Heart left ventricle (tissue), 16 donors: ENCODE data around the gene SYNE2. TPM values are rescaled to one million over a fixed set of nuclear protein-coding genes. Genes with fewer than 3 reads are reported as not detected.

Source experiments
- ATAC-seq, 4 donors: fragments of 200-7000 bp; cut with Tn5 transposase; one replicate each; pipeline ENCODE4 v1.9.1; 2020 to 2022; ENCODE audit warnings: moderate library complexity in 4 of 4, mild to moderate bottlenecking in 3 of 4, moderate number of reproducible peaks in 1 of 4
- DNase-seq, 5 donors: peaks; one replicate each; pipeline ENCODE4 v3.0.0-alpha.2; 2020
- H3K27ac ChIP-seq, 12 donors: fragments of 200-600 bp; sonication (generic) in 4 of 12; one replicate each; pipeline versions ENCODE4 v1.5.0 to v1.8.0; 2016 to 2022; ENCODE audit warnings: mild to moderate bottlenecking in 2 of 12
- H3K27me3 ChIP-seq, 9 donors: fragments of 200-600 bp; sonication (generic) in 2 of 9; one replicate each; pipeline versions ENCODE4 v1.5.1 to v1.8.0; 2016 to 2022; ENCODE audit warnings: mild to moderate bottlenecking in 3 of 9
- H3K36me3 ChIP-seq, 9 donors: fragments of 200-600 bp; sonication (generic) in 2 of 9; one replicate each; pipeline versions ENCODE4 v1.5.0 to v1.8.0; 2018 to 2022; ENCODE audit warnings: mild to moderate bottlenecking in 2 of 9
- H3K4me1 ChIP-seq, 12 donors: fragments of 200-600 bp; sonication (generic) in 4 of 12; one replicate each; pipeline versions ENCODE4 v1.5.0 to v1.8.0; 2016 to 2022; ENCODE audit warnings: mild to moderate bottlenecking in 3 of 12
- H3K4me3 ChIP-seq, 12 donors: fragments of 200-600 bp; sonication (generic) in 4 of 12; one replicate each; pipeline versions ENCODE4 v1.5.0 to v1.8.0; 2017 to 2022; ENCODE audit warnings: mild to moderate bottlenecking in 9 of 12, moderate library complexity in 4 of 12
- H3K9me3 ChIP-seq, 12 donors: fragments of 200-600 bp; sonication (generic) in 4 of 12; one replicate each; pipeline versions ENCODE4 v1.5.0 to v1.8.0; 2016 to 2022; ENCODE audit warnings: mild to moderate bottlenecking in 1 of 12
- CTCF ChIP-seq, 12 donors: fragments of 200-600 bp; sonication (generic) in 4 of 12; IDR thresholded peaks; one replicate each; pipeline versions ENCODE4 v1.5.0 to v1.8.0; 2018 to 2022; ENCODE audit warnings: antibody characterized with exemption in 12 of 12, mild to moderate bottlenecking in 5 of 12
- POLR2A ChIP-seq, 2 donors: fragments of 450-650 bp; IDR thresholded peaks; one replicate each; pipeline ENCODE4 v1.6.1; 2017; ENCODE audit warnings: antibody characterized with exemption in 2 of 2, mild to moderate bottlenecking in 2 of 2, moderate library complexity in 2 of 2
- WGBS, 4 donors: extraction: QIAGEN DNeasy Blood & Tissue Kit in 2 of 4; methylation state at CpG; one replicate each; pipeline versions ENCODE4 v1.1.5 to v1.1.7; 2013 to 2018; 5-methylcytosine and 5-hydroxymethylcytosine counted together
- intact Hi-C, 10 donors: fragments of 100-400 bp; cut with DNase I; formaldehyde crosslinking; loops; one replicate each; pipeline versions ENCODE4 v1.11.1 to v1.14.2; 2022
- polyA plus RNA-seq, 2 donors: library from polyadenylated mRNA; stranded (reverse); fragments of 200-250 nt; gene quantifications; one replicate each; pipeline ENCODE4 v1.2.3, GENCODE V29; 2013
- total RNA-seq, 9 donors: library from RNA; depleted of rRNA in 2 of 9; stranded (reverse); fragments of >200 nt in 2 of 9; fragmentation: NEBNext Ultra II Directional in 3 of 9; extraction: Animal tissue kit (Norgen Biotek cat#: 25700) in 3 of 9; gene quantifications; one replicate each; pipeline versions ENCODE4 v1.1.0 to v1.2.4, GENCODE V29; 2016 to 2023
- donor health status: ischemic (EF 13 %, LVEDD 7.1; RV severe dilation, severe dysfunction).
- donor health status: healthy with polysubstance abuse.
- donor health status: DM: no; HTN: yes; CAD: no.
- donor health status: DM: no; HTN: no; CAD: no.
- donor health status: ischemic (EF 25% LVEDD 6.9; RV normal size, moderate dysfunction).
- donor health status: ischemic (EF 25% LVEDD 5.7; RV mildly dilated, moderate dysfunction).
- donor health status: healthy.
- donor health status: DM: yes; HTN: yes; CAD: no.
- donor health status: ischemic (EF 35%, LVEDD 5.7; RV mildly dilated, moderate dysfunction).
- donor health status: nonischemic (EF 11% LVEDD 7.7; RV severe dilation, severe dysfunction).
- donor health status: DM: yes; HTN: yes; CAD: no.
- donor health status: PGD.
- donor health status: ischemic (EF 29% LVEDD 5.4; RV normal size, mild dysfunction).
- donor health status: nonischemic (EF 23%, LVEDD 6.1; RV moderate dilation, normal function).

SYNE2 gene
- total and polyA plus RNA-seq, 11 donors, result 58.2 to 255 (median 111) TPM

DNA sequence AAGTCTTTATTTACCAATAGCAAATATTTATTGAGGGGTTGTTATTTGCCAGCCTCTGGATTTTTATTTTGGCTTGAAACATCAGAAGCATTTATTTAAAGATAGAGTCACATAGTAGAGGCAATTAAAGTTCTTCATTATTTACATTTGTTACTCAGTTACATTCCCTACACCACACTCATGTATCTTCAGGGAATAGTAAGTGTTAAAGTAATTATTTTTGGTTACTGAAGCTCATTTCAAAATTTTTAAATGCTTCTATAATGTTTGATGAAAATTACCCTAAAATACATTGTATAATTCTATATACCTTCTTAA lies 235.8 kb downstream of the SYNE2 start:
- Histone ChIP-seq H3K4me3 (no peak overlapping the region), H3K27me3 (no peaks in the 10 kb centered on the region), H3K36me3 (peaks cover 0 to 87% (median 67%) of the 10 kb centered on the region in 9 donors), H3K9me3 (no peaks in the 10 kb centered on the region), H3K4me1 (no peaks in the 10 kb centered on the region), H3K27ac (no peak overlapping the region)
- ATAC-seq, result no peak
- TF ChIP-seq CTCF (IDR thresholded peaks at IDR 0.05), result no peak
- TF ChIP-seq POLR2A (IDR thresholded peaks at IDR 0.05), result no peak
- no peak for DNase-seq
- intact Hi-C loops, result no loop called here

GRCh38 chr14:64089920-64090319 lies 237.1 kb downstream of the SYNE2 start:
- no peaks in the 10 kb centered on the region for H3K4me1 ChIP-seq
- DNase-seq (no peak), ATAC-seq (no peak)
- no peak for TF ChIP-seq CTCF (IDR thresholded peaks at IDR 0.05)
- no peak for TF ChIP-seq POLR2A (IDR thresholded peaks at IDR 0.05)
- H3K9me3 ChIP-seq, result no peaks in the 10 kb centered on the region
- H3K27ac ChIP-seq, result no peak overlapping the region
- no peak overlapping the region for H3K4me3 ChIP-seq
- peaks cover 0 to 85% (median 65%) of the 10 kb centered on the region in 9 donors for H3K36me3 ChIP-seq
- intact Hi-C loops, result no loop called here
- H3K27me3 ChIP-seq, result no peaks in the 10 kb centered on the region
- WGBS, 4 donors, result 79 to 92% (median 89%) methylated on average over 2 of the region's 2 CpGs

DNA sequence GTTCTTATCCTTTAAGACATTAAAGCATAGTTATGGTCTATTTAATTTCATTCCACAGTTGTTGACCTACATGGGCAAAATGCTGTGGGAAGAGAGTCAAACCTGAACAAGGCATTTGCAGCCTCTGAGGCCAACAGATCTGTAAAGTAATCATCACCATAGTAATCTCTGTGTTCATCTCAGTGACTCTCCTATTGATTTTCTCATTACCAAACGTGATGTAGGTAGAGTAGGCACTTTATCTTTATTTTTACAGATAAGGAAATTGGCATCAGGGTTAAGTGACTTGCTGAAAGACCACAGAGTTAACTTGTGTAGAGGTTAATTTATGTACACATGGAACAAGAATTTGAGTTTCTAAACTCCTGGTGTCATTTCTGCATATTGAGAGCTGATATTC lies 238.4 kb downstream of the SYNE2 start:
- no peaks in the 10 kb centered on the region for H3K9me3 ChIP-seq
- no peak for TF ChIP-seq POLR2A (IDR thresholded peaks at IDR 0.05)
- TF ChIP-seq CTCF (IDR thresholded peaks at IDR 0.05), result no peak
- no peak overlapping the region for H3K4me3 ChIP-seq
- no peak for DNase-seq
- intact Hi-C loops, result no loop called here
- 73 to 86% (median 81%) methylated on average over 1 of the region's 1 CpG for WGBS, 4 donors
- H3K27me3 ChIP-seq, result no peaks in the 10 kb centered on the region
- no peak overlapping the region for H3K27ac ChIP-seq
- no peaks in the 10 kb centered on the region for H3K4me1 ChIP-seq
- peaks cover 0 to 89% (median 73%) of the 10 kb centered on the region in 9 donors for H3K36me3 ChIP-seq
- ATAC-seq, result no peak

GRCh38 chr14:64092338-64092737 lies 239.5 kb downstream of the SYNE2 start:
- Histone ChIP-seq H3K36me3 (peaks cover 0 to 99% (median 82%) of the 10 kb centered on the region in 9 donors), H3K9me3 (no peaks in the 10 kb centered on the region), H3K27ac (no peak overlapping the region), H3K27me3 (no peaks in the 10 kb centered on the region), H3K4me1 (no peaks in the 10 kb centered on the region), H3K4me3 (no peak overlapping the region)
- no peak for DNase-seq
- no peak for ATAC-seq
- WGBS, 4 donors, result 79 to 95% (median 93%) methylated on average over 4 of the region's 4 CpGs
- no peak for TF ChIP-seq POLR2A (IDR thresholded peaks at IDR 0.05)
- no peak for TF ChIP-seq CTCF (IDR thresholded peaks at IDR 0.05)
- intact Hi-C loops, result no loop called here
